Activated naive CD4-positive, alpha-beta T cell treated with anti-CD3 and anti-CD28 coated beads, Interleukin-2, amount 50 U/mL, for 16 hours (primary cell): ENCODE measurements around the gene ZFAND5.

Experiments
- DNase-seq: peaks from one replicate; pipeline ENCODE4 v3.0.0-alpha.2; 2020

ZFAND5 gene

GRCh38 chr9:72322259-72322658 is 42.7 kb downstream of the ZFAND5 start:
- DNase-seq, result no peak

- no peak for DNase-seq
Measured at GRCh38 chr9:72315510-72316311, 49.3 kb downstream of the ZFAND5 start.

- DNase-seq, result no peak
Measured at GRCh38 chr9:72315089-72315509, 49.9 kb downstream of the ZFAND5 start.

- DNase-seq, result no peak
Measured at GRCh38 chr9:72313507-72313906, 51.5 kb downstream of the ZFAND5 start.

- DNase-seq, result no peak
Measured at GRCh38 chr9:72312386-72312987, 52.5 kb downstream of the ZFAND5 start.

- DNase-seq, result no peak
Measured at GRCh38 chr9:72309364-72310133, 55.5 kb downstream of the ZFAND5 start.

GRCh38 chr9:72306761-72307160 is 58.2 kb downstream of the ZFAND5 start:
- DNase-seq, result no peak

- DNase-seq, result no peak
Measured at GRCh38 chr9:72305707-72306106, 59.3 kb downstream of the ZFAND5 start.

GRCh38 chr9:72305102-72305546 is 59.9 kb downstream of the ZFAND5 start:
- DNase-seq, result no peak

- no peak for DNase-seq
Measured at GRCh38 chr9:72304538-72304937, 60.5 kb downstream of the ZFAND5 start.
